Measurements from ENCODE around the gene KLRF1.

DNA sequence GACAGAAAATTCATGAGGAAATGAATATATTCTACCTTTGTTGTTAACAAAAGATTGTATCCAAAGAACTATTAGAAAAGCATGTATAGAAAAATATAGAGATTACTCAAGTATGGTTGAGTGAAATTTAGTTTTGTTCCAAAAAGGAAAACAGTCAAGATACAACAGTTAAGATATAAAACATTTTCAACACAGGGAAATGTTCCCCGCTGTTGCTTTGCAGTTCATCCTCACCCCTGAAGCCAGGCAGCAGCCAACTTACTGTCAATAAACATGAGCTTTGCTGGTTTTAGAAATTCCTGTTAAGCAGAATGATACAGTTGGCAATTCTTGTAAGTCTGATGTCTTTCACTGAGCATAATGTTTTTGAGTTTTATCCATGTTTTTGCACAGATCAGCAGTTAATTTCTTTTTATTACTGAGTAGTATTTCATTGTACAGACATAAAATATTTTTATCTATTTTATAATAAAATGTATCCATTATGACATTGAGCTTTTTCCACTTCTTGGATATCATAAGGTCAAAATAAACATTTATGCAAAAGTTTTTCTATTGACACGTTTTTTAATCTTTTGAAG is 43.1 kb downstream of the KLRF1 start:
- TF ChIP-seq, protein P1, sequence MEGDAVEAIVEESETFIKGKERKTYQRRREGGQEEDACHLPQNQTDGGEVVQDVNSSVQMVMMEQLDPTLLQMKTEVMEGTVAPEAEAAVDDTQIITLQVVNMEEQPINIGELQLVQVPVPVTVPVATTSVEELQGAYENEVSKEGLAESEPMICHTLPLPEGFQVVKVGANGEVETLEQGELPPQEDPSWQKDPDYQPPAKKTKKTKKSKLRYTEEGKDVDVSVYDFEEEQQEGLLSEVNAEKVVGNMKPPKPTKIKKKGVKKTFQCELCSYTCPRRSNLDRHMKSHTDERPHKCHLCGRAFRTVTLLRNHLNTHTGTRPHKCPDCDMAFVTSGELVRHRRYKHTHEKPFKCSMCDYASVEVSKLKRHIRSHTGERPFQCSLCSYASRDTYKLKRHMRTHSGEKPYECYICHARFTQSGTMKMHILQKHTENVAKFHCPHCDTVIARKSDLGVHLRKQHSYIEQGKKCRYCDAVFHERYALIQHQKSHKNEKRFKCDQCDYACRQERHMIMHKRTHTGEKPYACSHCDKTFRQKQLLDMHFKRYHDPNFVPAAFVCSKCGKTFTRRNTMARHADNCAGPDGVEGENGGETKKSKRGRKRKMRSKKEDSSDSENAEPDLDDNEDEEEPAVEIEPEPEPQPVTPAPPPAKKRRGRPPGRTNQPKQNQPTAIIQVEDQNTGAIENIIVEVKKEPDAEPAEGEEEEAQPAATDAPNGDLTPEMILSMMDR (IDR thresholded peaks at IDR 0.05): no peak
- TF ChIP-seq POLR2A (IDR thresholded peaks at IDR 0.05): no peak
